ENCODE data around the gene VWA8.

DNA sequence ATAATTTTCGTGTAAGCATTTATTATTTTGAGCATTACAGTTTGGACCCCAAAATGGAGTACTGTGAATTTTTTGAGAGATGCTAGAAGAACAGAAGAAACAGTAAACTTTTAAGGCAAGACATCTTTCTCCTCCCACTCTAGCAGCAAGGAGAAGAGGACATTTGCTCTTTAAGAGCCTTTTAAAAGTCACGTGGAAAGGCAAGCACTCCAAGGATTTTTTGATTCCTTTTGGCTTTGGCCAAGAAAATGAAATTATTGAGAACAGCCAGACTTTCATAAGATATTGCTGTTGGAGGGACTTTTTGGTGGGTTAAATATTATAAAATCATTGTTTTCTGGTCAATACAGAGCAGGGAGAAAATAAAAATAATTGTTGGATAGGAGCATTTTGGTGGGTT lies 393.5 kb downstream of the VWA8 start:
- TF ChIP-seq RARB (CRISPR knock-in tag; IDR thresholded peaks at IDR 0.05) (no peak), PATZ1 (CRISPR knock-in tag; IDR thresholded peaks at IDR 0.05; ENCODE audit: borderline replicate concordance) (no peak), ZNF565 (CRISPR knock-in tag; conservative IDR thresholded peaks at IDR 0.05; ENCODE audit: low read depth) (no peak)
